ENCODE measurements around the gene P2RY2.
"Not testable (repeated sequence)": the region's sequence is repeated elsewhere in the genome, so short reads cannot be mapped to it uniquely, and the experiment has no call there.

The P2RY2 gene

GRCh38 chr11:73270016-73270854, 52.2 kb downstream of the P2RY2 start:
- DNase-seq = peak; percentile 86

- no peak for DNase-seq
Measured at GRCh38 chr11:73270855-73271477, 52.9 kb downstream of the P2RY2 start.

GRCh38 chr11:73271478-73271865, 53.4 kb downstream of the P2RY2 start:
- not testable (repeated sequence) for DNase-seq

DNA sequence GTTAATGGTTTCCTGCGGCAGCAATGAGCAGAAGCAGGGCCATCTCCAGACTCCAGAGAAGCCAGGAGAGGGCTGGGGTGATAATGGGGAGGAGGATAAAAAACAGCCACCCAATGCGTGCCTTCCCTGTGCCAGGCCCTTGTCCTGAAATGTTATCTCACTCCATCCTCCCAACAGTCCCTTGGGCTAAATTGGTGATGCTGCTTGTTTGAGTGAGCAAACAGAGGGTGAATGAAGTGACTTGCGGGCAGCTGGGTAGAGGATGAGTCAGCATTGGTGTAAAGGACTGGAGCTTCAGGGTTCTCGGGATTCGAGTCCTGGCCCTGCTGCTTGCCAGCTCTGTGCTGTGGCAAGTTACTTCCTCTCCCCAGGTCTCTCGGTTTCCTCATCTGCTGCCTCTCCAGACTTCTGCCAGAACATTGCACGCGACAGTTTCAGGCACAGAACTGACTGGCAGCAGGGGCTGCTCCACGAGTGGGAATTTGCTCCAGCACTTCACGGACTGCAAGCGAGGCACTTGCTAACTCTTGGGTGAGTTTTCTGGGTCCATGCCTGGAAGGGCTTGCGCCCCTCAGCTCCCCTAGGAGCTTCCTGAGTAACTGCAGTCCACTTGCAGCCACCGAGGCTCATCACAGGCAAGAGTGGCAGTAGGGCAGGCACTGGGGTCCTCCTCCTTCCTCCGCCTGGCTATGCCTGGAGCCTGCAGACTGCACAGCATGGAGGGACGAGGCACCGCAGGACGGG, 54.0 kb downstream of the P2RY2 start, which contains the start of gene P2RY6:
Gene P2RY6 (plus strand): TSS at position 403 of the 744 bp plus-strand sequence. CDS start 24,181 bp downstream, outside the sequence.
- DNase-seq = peak; percentile 91

GRCh38 chr11:73272680-73273038, 54.6 kb downstream of the P2RY2 start:
- DNase-seq = no peak

DNA sequence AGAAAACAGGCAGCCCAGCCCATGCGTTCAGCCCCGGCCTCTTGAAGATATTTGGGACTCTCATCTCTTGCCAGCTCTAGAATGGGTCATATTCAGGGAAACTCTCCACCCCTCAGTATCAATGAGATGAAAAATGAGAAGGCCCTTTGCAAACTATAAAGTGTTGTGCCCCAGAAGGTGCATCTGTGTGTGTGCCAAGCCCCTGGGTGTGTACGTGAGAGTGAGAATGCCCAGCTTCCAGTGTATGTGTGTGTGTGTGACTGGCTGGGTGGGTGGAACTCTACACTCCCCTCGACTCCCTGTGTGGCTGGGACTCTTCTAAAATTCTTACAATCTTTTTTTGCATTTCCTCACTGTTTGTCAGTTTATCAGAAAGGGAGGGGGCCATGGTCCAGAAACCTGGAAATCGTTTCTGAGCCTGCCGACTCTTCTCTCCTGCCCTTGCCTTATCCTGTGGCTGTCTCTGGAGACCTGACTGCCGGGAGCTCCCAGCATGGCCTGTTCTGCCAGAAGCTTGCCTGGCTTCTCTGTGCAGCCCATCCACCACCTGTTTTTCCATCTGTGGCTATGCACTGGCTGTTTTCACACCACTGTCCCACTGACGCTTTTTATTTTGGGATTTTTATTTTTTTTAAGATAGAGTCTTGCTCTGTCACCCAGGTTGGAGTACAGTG, 55.3 kb downstream of the P2RY2 start:
- no peak for DNase-seq

DNA sequence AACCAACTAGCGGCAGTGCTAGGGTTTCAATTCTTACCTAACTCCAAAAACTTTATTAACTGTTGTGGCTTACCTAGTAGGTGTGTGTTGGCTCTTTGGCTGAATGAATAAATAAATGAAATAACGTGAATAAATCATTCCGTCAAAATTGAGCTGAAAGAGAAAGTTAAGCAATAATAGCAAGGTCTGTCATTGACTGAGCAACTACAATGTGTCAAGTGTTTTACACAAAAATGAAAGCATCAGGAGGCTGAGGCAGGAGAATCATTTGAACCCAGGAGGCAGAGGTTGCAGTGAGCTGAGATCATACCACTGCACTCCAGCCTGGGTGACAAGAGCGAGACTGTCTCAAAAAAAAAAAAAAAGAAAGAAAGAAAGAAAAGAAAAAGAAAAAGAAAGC, 56.1 kb downstream of the P2RY2 start:
- peak; percentile 65 for DNase-seq

GRCh38 chr11:73274722-73275380, 56.8 kb downstream of the P2RY2 start:
- peak; percentile 71 for DNase-seq

- no peak for DNase-seq
Measured at GRCh38 chr11:73275381-73275750, 57.3 kb downstream of the P2RY2 start.

DNA sequence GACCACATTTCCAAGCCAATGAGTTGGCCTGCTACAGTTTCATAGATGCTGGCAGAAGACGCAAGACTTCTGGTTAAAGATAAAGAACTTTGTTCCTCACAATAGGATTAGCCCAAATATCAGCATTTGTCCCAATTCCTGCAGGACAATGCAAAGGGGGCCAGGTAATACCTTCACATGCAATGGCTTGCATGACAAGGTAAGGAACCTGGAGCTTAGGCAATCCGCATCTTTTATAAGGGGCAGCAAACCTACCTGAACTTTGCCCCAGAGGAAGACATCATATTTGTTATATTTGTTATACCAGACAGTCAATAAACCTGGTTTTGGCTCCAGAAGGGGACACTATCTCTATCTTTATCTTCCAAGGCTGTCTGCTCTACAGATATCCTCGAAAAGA, 59.4 kb downstream of the P2RY2 start:
- DNase-seq = no peak

- DNase-seq = peak; percentile 91
Measured at GRCh38 chr11:73280626-73281025, 62.5 kb downstream of the P2RY2 start.

DNA sequence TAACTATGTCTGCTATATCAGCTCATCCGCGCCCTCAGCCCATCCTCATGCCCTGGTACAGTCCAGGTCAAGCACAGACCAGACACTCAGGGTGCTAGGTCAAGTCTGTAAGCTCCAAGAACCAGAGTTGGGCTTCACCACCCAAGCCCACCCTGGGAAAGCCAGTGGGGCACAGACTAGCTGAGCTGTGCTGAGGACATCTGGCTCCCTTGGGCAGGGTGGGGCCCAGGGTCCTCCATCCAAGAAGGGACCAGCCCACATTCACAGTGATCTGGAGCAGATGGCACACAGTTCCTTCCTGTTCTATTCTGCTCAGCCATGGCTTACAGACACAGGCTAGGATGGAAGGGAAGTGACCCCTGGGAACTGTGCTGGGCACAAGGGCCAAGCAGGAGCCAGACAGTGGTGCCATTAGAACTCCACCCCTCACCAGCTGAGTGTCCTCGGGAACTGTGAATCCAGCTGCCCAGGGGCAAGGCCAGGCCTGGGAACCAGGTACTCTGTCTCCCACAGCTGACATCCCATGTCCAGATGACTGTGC, 63.2 kb downstream of the P2RY2 start:
- peak; percentile 47 for DNase-seq

DNA sequence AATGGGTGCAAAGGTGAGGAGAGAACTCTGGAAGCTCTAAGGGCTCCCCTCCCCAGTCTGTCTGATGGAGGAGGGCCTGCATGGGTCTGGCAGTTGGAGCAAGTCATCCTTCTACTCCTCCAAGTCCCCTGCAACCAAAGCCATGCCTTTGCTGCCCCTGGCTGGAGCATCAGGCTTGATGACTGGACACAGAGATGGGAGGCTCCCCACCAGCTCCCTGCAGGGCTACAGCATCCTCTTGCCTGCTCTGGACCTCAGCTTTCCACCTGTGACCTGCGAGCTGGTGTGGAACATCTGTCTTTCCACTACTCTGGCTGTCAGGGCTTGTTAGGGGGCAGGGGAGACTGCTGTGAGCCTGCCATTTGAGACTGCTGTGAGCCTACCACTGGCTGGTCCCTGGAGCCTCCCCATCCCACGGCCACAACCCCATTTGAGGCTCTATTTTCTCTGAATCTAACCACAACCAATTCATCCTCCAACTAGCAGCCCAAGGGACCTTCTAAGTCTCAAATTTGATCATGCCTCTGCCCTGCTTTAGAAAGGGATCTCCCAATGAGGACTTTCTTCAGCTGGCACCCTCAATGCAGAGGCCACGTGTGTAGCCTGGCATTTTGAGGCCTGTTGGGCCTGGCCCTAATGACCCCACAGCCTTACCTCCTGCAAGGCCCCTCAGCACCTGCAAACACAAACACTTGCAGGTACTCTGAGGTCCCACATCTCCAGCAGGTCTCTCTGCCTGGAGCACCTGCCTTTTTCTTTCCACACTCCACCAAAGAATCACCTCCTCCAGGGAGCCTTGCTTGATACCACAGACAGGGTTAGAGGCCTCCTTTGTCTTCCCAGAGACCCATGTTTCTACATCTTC, 63.9 kb downstream of the P2RY2 start:
- no peak for DNase-seq

DNA sequence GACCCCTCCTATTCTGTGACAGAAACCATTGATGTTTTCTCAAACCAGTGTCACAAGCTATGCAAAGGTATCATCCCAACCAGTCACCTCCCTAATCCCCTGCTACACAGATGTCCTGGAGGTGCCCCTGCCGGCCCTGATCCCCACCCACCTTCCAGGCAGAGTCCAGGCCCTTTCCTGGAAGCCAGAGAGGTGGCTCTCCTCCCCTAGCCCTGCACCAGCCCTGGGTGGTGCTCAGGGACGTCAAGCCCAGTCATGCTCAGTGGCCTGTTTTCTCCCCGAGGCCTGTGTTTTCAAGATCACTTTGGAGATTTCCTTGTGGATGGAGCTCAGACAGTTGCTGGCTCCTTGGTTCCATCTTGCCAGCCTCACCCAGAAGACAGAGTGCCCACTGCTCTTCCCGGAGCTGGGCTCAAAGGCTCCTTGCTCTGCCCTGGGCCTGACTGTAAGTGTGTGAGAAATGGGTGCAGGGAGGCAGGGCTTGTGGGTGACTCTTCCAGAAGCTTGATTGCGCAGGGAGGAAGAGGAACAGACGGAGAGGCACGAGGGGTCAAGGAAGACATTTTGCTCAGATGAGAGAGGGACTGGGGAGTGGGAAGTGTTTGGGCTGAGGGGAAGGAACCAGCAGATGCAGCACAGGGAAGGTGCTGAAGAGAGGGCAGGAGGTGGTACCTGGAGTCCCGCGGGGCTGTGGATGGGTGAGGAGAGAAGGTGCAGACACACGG, 65.4 kb downstream of the P2RY2 start:
- DNase-seq = peak; percentile 74

DNA sequence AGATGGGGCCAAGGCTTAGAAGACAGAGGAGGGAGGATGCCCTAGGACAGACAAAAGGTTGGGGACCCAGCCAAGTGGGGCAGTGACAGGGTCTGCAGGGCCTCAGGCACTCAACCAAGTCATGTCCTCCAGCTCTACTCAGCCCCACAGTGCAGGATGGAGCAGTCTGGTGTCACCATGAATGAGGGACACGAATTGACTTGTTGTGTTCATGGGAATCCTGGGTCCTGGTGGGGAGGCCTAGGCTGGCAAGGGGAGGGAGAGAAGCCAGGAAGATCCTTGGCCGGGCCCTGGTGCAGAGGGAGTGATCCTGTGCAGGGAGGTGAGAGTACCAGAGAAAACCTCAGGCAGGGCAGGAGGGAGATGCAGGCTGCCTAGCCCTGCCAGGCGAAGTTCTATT, 66.0 kb downstream of the P2RY2 start:
- DNase-seq = no peak

GRCh38 chr11:73285721-73286120, 67.6 kb downstream of the P2RY2 start:
- DNase-seq = no peak
